ENCODE data around the gene SP5. TPM values are rescaled to one million over a fixed set of nuclear protein-coding genes. Genes with fewer than 3 reads are reported as not detected.
"Not testable (repeated sequence)": the region's sequence is repeated elsewhere in the genome, so short reads cannot be mapped to it uniquely, and the experiment has no call there.

The SP5 gene
- total RNA-seq, 1 donor from 2014 or later = 0.11 TPM

DNA sequence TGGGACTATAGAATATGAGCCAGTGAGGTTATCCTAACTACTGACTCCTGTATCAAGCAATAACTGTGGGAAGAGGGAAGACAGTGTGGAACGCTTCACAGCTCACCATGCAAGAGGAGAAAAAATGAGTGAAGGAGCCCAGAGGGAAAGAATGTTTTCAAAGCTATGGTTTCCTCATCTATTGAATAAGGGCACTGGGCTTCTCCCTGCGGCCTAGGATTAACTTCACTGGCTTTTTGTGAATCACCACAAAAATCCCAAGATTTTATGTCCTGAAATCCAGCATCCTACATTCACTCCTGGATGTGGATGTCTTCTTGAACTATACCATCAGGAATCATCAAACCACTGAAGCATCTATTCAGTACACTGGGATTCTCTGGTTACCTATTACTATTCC, 44.5 kb upstream of the SP5 start:
- H3K4me1 ChIP-seq (ENCODE audit: insufficient read depth, low read length) = no peaks in the 10 kb centered on the region
- no peaks in the 10 kb centered on the region for H3K4me1 Mint-ChIP-seq (ENCODE audit: low read depth, unreplicated experiment)
- no peak overlapping the region for H3K4me3 ChIP-seq (ENCODE audit: insufficient read depth, low read depth, low read length)
- no peaks in the 10 kb centered on the region for H3K9me3 Mint-ChIP-seq (ENCODE audit: unreplicated experiment)
- no peak overlapping the region for H3K4me3 Mint-ChIP-seq (ENCODE audit: unreplicated experiment)
- DNase-seq (ENCODE audit: low read depth) (no peak), FAIRE-seq (no peak)
- no peak overlapping the region for H3K4me2 ChIP-seq (ENCODE audit: low read length)
- no peak overlapping the region for H3K27ac Mint-ChIP-seq (ENCODE audit: unreplicated experiment)
- no peak overlapping the region for H3K9ac ChIP-seq (ENCODE audit: low read length)
- peaks cover 6% of the 10 kb centered on the region for H3K27me3 Mint-ChIP-seq (ENCODE audit: low read depth, unreplicated experiment)
- no peaks in the 10 kb centered on the region for H4K20me1 ChIP-seq (ENCODE audit: insufficient read depth, low read length)
- H3K36me3 ChIP-seq (ENCODE audit: insufficient read depth, low read length) = no peaks in the 10 kb centered on the region
- no peak for TF ChIP-seq EZH2 (IDR thresholded peaks at IDR 0.05; ENCODE audit: insufficient read depth, low read length)
- TF ChIP-seq, protein P1, sequence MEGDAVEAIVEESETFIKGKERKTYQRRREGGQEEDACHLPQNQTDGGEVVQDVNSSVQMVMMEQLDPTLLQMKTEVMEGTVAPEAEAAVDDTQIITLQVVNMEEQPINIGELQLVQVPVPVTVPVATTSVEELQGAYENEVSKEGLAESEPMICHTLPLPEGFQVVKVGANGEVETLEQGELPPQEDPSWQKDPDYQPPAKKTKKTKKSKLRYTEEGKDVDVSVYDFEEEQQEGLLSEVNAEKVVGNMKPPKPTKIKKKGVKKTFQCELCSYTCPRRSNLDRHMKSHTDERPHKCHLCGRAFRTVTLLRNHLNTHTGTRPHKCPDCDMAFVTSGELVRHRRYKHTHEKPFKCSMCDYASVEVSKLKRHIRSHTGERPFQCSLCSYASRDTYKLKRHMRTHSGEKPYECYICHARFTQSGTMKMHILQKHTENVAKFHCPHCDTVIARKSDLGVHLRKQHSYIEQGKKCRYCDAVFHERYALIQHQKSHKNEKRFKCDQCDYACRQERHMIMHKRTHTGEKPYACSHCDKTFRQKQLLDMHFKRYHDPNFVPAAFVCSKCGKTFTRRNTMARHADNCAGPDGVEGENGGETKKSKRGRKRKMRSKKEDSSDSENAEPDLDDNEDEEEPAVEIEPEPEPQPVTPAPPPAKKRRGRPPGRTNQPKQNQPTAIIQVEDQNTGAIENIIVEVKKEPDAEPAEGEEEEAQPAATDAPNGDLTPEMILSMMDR (IDR thresholded peaks at IDR 0.05; ENCODE audit: insufficient read depth, low read depth, low read length) = no peak
- no peaks in the 10 kb centered on the region for H3K36me3 Mint-ChIP-seq (ENCODE audit: low read depth, unreplicated experiment)
- no peaks in the 10 kb centered on the region for H3K27me3 ChIP-seq (ENCODE audit: insufficient read depth, low read length)
- H3K27ac ChIP-seq (ENCODE audit: low read depth, low read length) = no peak overlapping the region
- no peaks in the 10 kb centered on the region for H3K9me3 ChIP-seq (ENCODE audit: insufficient read depth, low read depth, low read length)
- no peak overlapping the region for H2AFZ ChIP-seq (ENCODE audit: low read depth, low read length)
- H3K79me2 ChIP-seq (ENCODE audit: insufficient read depth, low read length) = no peaks in the 10 kb centered on the region

DNA sequence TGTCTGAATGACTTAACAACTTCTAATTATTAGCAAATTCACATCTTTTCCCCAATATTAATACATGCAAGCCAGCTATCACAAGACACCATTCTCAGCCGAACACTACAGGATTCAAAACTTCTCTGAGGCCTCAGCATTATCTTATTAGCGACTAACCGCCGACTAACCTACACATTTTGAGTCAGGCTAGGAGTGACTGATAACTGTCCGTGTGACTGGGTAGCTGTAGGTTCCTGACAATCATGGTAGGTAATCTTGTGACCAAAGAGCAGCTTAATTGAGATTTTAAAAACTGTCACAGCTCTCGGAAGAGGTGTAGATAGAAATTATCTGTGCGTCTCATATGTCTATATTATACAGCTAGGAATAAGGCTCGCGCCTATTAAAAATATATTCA, 44.1 kb upstream of the SP5 start:
- FAIRE-seq (no peak), DNase-seq (ENCODE audit: low read depth) (no peak)
- no peaks in the 10 kb centered on the region for H3K4me1 Mint-ChIP-seq (ENCODE audit: low read depth, unreplicated experiment)
- Histone ChIP-seq H2AFZ (ENCODE audit: low read depth, low read length) (no peak overlapping the region), H3K4me2 (ENCODE audit: low read length) (no peak overlapping the region), H3K9ac (ENCODE audit: low read length) (no peak overlapping the region), H3K4me3 (ENCODE audit: insufficient read depth, low read depth, low read length) (no peak overlapping the region), H3K27me3 (ENCODE audit: insufficient read depth, low read length) (no peaks in the 10 kb centered on the region), H3K4me1 (ENCODE audit: insufficient read depth, low read length) (no peaks in the 10 kb centered on the region), H3K9me3 (ENCODE audit: insufficient read depth, low read depth, low read length) (no peaks in the 10 kb centered on the region), H3K27ac (ENCODE audit: low read depth, low read length) (no peak overlapping the region), H4K20me1 (ENCODE audit: insufficient read depth, low read length) (no peaks in the 10 kb centered on the region), H3K36me3 (ENCODE audit: insufficient read depth, low read length) (no peaks in the 10 kb centered on the region), H3K79me2 (ENCODE audit: insufficient read depth, low read length) (no peaks in the 10 kb centered on the region)
- no peaks in the 10 kb centered on the region for H3K9me3 Mint-ChIP-seq (ENCODE audit: unreplicated experiment)
- TF ChIP-seq, protein P1 (IDR thresholded peaks at IDR 0.05; ENCODE audit: insufficient read depth, low read depth, low read length) = no peak
- TF ChIP-seq EZH2 (IDR thresholded peaks at IDR 0.05; ENCODE audit: insufficient read depth, low read length) = no peak
- no peak overlapping the region for H3K27ac Mint-ChIP-seq (ENCODE audit: unreplicated experiment)
- peaks cover 6% of the 10 kb centered on the region for H3K27me3 Mint-ChIP-seq (ENCODE audit: low read depth, unreplicated experiment)
- no peak overlapping the region for H3K4me3 Mint-ChIP-seq (ENCODE audit: unreplicated experiment)
- H3K36me3 Mint-ChIP-seq (ENCODE audit: low read depth, unreplicated experiment) = no peaks in the 10 kb centered on the region

DNA sequence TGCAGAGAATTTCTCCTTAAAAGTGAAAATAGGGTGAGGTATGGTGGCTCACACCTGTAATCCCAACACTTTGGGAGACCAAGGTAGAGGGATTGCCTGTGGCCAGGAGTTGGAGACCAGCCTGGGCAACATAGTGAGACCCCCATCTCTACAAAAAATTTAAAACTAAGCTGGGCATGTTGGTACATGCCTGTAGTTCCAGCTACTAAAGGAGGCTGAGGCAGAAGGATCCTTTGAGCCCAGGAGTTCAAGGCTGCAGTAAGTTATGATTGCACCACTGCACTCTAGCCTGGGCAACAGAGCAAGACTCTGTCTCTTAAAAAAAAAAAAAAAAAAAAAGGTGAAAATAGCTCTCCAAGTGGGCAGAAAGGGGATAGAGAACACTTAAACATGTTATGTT, 40.9 kb upstream of the SP5 start:
- not testable (repeated sequence) for H3K27me3 Mint-ChIP-seq (ENCODE audit: low read depth, unreplicated experiment); H3K4me3 Mint-ChIP-seq (ENCODE audit: unreplicated experiment)

More for the DNA sequence above, 40.9 kb upstream of the SP5 start:
- H3K36me3 ChIP-seq (ENCODE audit: insufficient read depth, low read length); H3K9me3 Mint-ChIP-seq (ENCODE audit: unreplicated experiment); H3K79me2 ChIP-seq (ENCODE audit: insufficient read depth, low read length); H3K4me3 ChIP-seq (ENCODE audit: insufficient read depth, low read depth, low read length); H3K9me3 ChIP-seq (ENCODE audit: insufficient read depth, low read depth, low read length); H3K27ac ChIP-seq (ENCODE audit: low read depth, low read length); H3K4me2 ChIP-seq (ENCODE audit: low read length); H3K27ac Mint-ChIP-seq (ENCODE audit: unreplicated experiment); FAIRE-seq; H3K36me3 Mint-ChIP-seq (ENCODE audit: low read depth, unreplicated experiment); H3K4me1 Mint-ChIP-seq (ENCODE audit: low read depth, unreplicated experiment); H3K4me1 ChIP-seq (ENCODE audit: insufficient read depth, low read length); H2AFZ ChIP-seq (ENCODE audit: low read depth, low read length); H3K9ac ChIP-seq (ENCODE audit: low read length); DNase-seq (ENCODE audit: low read depth); H3K27me3 ChIP-seq (ENCODE audit: insufficient read depth, low read length); H4K20me1 ChIP-seq (ENCODE audit: insufficient read depth, low read length): not testable (repeated sequence)
